ENCODE data around the gene GIGYF2. TPM values are rescaled to one million over a fixed set of nuclear protein-coding genes. Genes with fewer than 3 reads are reported as not detected.

Gene GIGYF2
- total RNA-seq, 4 donors from 2014 or later = 62.6 to 88.3 (median 67.7) TPM

DNA sequence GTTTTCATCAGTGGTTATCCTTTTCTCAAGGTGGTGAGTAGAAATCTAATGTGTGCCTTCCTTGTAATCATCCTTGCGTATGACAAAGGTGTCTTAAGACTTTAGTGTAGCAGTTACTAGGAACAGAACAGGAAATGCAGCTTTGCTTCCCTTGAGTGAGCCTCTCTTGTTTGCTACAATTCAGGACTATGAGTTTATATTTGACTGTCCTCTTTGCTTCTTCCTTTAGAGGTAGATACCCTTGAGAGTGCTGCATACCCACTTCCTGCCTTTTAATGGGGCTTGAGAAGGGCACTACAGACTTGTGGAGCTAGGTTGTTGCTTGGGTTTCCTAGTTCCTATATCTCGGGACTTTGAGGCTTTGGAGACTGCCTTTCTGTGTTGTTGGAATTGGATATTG is 75.4 kb downstream of the GIGYF2 start:
- H3K36me3 ChIP-seq = peaks cover 0 to 37% of the 10 kb centered on the region in 2 donors
- TF ChIP-seq, protein P1, sequence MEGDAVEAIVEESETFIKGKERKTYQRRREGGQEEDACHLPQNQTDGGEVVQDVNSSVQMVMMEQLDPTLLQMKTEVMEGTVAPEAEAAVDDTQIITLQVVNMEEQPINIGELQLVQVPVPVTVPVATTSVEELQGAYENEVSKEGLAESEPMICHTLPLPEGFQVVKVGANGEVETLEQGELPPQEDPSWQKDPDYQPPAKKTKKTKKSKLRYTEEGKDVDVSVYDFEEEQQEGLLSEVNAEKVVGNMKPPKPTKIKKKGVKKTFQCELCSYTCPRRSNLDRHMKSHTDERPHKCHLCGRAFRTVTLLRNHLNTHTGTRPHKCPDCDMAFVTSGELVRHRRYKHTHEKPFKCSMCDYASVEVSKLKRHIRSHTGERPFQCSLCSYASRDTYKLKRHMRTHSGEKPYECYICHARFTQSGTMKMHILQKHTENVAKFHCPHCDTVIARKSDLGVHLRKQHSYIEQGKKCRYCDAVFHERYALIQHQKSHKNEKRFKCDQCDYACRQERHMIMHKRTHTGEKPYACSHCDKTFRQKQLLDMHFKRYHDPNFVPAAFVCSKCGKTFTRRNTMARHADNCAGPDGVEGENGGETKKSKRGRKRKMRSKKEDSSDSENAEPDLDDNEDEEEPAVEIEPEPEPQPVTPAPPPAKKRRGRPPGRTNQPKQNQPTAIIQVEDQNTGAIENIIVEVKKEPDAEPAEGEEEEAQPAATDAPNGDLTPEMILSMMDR (IDR thresholded peaks at IDR 0.05) = no peak
- TF ChIP-seq EP300 (IDR thresholded peaks at IDR 0.05) (no peak), POLR2AphosphoS5 (IDR thresholded peaks at IDR 0.05) (no peak), POLR2A (IDR thresholded peaks at IDR 0.05) (no peak)
- no peaks in the 10 kb centered on the region for H3K9me3 ChIP-seq
- no peaks in the 10 kb centered on the region for H3K27me3 ChIP-seq
- peaks cover 0 to 5% (median 0%) of the 10 kb centered on the region in 3 donors for H3K4me1 ChIP-seq
- WGBS, 2 donors (ENCODE audit: low coverage in 1 of 2) = 71 to 91% methylated on average over 1 to 2 of the region's 2 CpGs
- ATAC-seq = no peak
- H3K4me3 ChIP-seq = no peak overlapping the region
- H3K27ac ChIP-seq = no peak overlapping the region

GRCh38 chr2:232773815-232774214 is 76.7 kb downstream of the GIGYF2 start:
- ATAC-seq = no peak
- no peak overlapping the region for H3K4me3 ChIP-seq
- H3K27ac ChIP-seq = no peak overlapping the region
- peaks cover 0 to 5% (median 0%) of the 10 kb centered on the region in 3 donors for H3K4me1 ChIP-seq
- H3K27me3 ChIP-seq = no peaks in the 10 kb centered on the region
- 90 to 91% methylated on average over 4 to 9 of the region's 9 CpGs for WGBS, 2 donors (ENCODE audit: low coverage in 1 of 2)
- H3K9me3 ChIP-seq = no peaks in the 10 kb centered on the region
- TF ChIP-seq, protein P1 (IDR thresholded peaks at IDR 0.05) = no peak
- TF ChIP-seq POLR2AphosphoS5 (IDR thresholded peaks at IDR 0.05) (no peak), EP300 (IDR thresholded peaks at IDR 0.05) (no peak), POLR2A (IDR thresholded peaks at IDR 0.05) (no peak)
- H3K36me3 ChIP-seq = peaks cover 0 to 25% of the 10 kb centered on the region in 2 donors

DNA sequence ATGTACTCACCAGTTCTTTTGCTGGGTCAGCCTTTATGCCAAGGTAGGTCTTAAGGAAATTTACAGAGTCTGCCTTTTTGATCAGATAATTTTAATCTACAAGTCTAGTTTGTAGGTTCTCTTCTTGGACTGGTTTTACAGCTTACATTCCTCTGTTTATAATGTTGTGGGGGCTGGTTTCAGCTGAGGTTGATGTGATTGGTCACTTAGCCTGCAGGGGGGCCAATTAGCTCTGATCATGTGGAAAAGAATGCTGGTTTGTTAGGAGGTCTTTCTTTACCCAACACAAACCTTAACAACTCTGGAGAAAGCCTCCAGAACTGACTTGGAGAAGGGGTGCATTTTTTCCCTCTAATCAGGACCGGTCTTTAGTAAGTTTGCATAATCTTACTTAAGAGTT is 79.3 kb downstream of the GIGYF2 start, which contains the start of gene KCNJ13:
KCNJ13 (minus strand) TSS at position 131 of the 400 bp plus-strand sequence. CDS start 5,203 bp downstream, outside the sequence.
- no peak within 1 kb of the TSS for H3K27ac ChIP-seq
- WGBS, 2 donors (ENCODE audit: low coverage in 1 of 2) = 57 to 77% methylated on average over 1 of the region's 1 CpG

DNA sequence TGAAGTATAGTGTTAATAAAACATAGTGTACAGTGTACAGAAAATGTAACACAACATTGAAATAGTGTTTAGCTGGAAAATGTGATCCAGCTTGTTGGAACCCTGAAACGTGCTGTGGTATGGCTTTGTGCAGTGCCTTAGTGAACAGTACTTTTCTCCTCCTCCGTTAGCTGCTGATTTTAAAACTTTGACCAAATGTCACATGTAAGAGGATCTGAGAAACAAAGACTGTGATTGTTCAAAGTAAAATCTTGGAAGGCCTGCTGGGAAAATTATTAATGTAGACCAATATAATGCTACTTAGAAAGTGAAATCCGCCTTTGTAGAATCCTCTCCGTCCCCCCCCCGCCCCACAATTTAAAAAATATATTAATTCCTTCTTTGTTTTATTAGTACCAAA is 80.1 kb downstream of the GIGYF2 start:
- Histone ChIP-seq H3K9me3 (no peaks in the 10 kb centered on the region), H3K27ac (no peak overlapping the region), H3K27me3 (no peaks in the 10 kb centered on the region), H3K36me3 (peaks cover 0 to 5% of the 10 kb centered on the region in 2 donors), H3K4me3 (no peak overlapping the region), H3K4me1 (peaks cover 0 to 24% (median 8%) of the 10 kb centered on the region in 3 donors)
- TF ChIP-seq POLR2AphosphoS5 (IDR thresholded peaks at IDR 0.05) (no peak), EP300 (IDR thresholded peaks at IDR 0.05) (no peak), POLR2A (IDR thresholded peaks at IDR 0.05) (no peak)
- TF ChIP-seq, protein P1 (IDR thresholded peaks at IDR 0.05) = no peak
- 48 to 80% methylated on average over 5 of the region's 5 CpGs for WGBS, 2 donors (ENCODE audit: low coverage in 1 of 2)
- ATAC-seq = no peak

More for the DNA sequence above, 79.3 kb downstream of the GIGYF2 start, which contains the start of gene KCNJ13:
- Histone ChIP-seq H3K9me3 (no peaks in the 10 kb centered on the region), H3K4me1 (peaks cover 0 to 24% (median 8%) of the 10 kb centered on the region in 3 donors), H3K27me3 (no peaks in the 10 kb centered on the region), H3K36me3 (peaks cover 0 to 14% of the 10 kb centered on the region in 2 donors), H3K4me3 (no peak within 1 kb of the TSS)
- ATAC-seq = no peak
- TF ChIP-seq, protein P1 (IDR thresholded peaks at IDR 0.05) = no peak
- TF ChIP-seq EP300 (IDR thresholded peaks at IDR 0.05) = no peak
- TF ChIP-seq POLR2A (IDR thresholded peaks at IDR 0.05) = no peak
- TF ChIP-seq POLR2AphosphoS5 (IDR thresholded peaks at IDR 0.05) = no peak

DNA sequence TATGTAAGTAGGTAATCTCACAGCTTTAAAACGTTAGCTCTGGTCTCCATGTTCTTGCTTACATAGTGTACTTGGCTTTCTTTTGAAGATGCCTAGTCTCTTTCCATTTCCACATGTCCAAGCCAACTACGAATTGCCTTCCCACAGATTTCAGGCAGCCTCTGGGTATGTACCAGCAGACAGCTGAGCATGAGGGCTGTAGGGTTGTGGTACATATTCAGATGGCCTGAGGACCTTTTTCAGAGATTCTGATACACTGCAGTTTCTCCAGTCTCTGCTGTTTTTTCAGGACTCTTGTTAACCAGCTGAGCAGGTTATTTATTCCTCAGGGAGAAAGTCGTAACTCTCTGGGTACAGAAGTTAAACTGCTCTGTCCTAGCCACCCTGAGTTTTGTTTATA is 82.3 kb downstream of the GIGYF2 start:
- Histone ChIP-seq H3K4me1 (peaks cover 0 to 24% (median 8%) of the 10 kb centered on the region in 3 donors), H3K4me3 (no peak overlapping the region), H3K36me3 (peaks cover 0 to under 1% of the 10 kb centered on the region in 2 donors), H3K27ac (peak overlapping the region in 1 of 4 donors; percentile 36), H3K9me3 (no peaks in the 10 kb centered on the region), H3K27me3 (no peaks in the 10 kb centered on the region)
- ATAC-seq = no peak
- 43 to 65% methylated on average over 3 of the region's 3 CpGs for WGBS, 2 donors (ENCODE audit: low coverage in 1 of 2)
- TF ChIP-seq POLR2AphosphoS5 (IDR thresholded peaks at IDR 0.05) (no peak), POLR2A (IDR thresholded peaks at IDR 0.05) (no peak), EP300 (IDR thresholded peaks at IDR 0.05) (no peak)
- TF ChIP-seq, protein P1 (IDR thresholded peaks at IDR 0.05) = no peak

Data from gastroesophageal sphincter (tissue), 4 donors.